ENCODE data around the gene STARD13. TPM values are rescaled to one million over a fixed set of nuclear protein-coding genes. Genes with fewer than 3 reads are reported as not detected.

Gene STARD13
- total RNA-seq, 1 experiment from 2014 or later = 2.1 TPM

DNA sequence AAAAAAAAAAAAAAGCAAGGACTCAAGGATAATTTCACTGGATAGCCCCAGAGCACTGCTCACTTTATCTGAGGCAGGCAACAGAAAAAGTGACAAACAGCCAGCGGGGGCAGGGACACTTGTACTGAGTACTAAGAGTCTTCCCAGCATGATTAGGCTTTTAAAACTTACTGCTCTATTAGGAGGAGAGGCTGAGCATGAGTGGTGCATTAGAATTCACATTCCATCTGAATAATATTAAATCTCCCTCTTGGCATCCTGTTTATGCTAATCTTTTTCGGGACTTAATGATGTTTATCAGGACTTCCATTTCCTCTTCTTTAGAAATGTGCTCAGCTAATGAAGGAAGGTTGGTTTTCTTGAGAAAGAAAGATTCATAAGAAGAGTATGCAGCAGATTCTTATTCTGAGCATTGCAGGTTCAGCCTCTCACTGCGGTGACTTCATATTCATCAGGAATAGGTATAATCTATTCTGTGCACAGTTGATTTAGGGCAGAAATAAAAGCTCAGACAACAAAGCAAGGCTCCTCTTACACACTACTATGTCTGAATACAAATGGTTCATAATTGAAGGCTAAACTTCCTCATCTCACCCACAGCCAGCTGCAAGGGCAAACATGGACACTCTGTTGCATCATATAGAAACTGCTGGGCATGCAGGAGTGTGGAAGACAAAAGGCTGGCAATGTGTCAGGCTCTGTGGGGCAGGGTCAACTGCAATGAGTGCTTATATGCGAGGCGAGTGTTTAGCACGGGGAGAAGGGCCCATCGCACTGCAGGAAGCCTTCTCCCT lies 162.3 kb downstream of the STARD13 start:
- no peak overlapping the region for H3K4me3 Mint-ChIP-seq
- H3K4me1 ChIP-seq (ENCODE audit: insufficient read depth, low read length) = peaks cover 13% of the 10 kb centered on the region; the same call in 1 of the 2 replicates
- H3K14ac ChIP-seq (ENCODE audit: insufficient read depth, low read length) = peak overlapping the region; percentile 34; the same call in 1 of the 2 replicates
- H4K91ac ChIP-seq (ENCODE audit: insufficient read length, low read depth, low read length) = no peak overlapping the region
- H3K56ac ChIP-seq (ENCODE audit: insufficient read length, low read depth, low read length) = no peak overlapping the region
- H4K5ac ChIP-seq (ENCODE audit: insufficient read length, low read depth, low read length) = no peak overlapping the region
- no peaks in the 10 kb centered on the region for H3K27me3 ChIP-seq (ENCODE audit: insufficient read depth, low read length)
- no peak overlapping the region for H2BK15ac ChIP-seq (ENCODE audit: low read depth, low read length)
- no peak overlapping the region for H3K18ac ChIP-seq (ENCODE audit: insufficient read length, low read depth, low read length)
- H3K79me2 ChIP-seq (ENCODE audit: insufficient read depth, low read length) = no peaks in the 10 kb centered on the region
- no peak overlapping the region for H3T11ph ChIP-seq (ENCODE audit: low read length)
- H3K36me3 Mint-ChIP-seq (ENCODE audit: insufficient read depth in 1 of 3, low read depth in 3 of 3) = peaks cover 0 to 2% (median 0%) of the 10 kb centered on the region in 3 experiments; a peak in 1 of 7 replicates
- no peak overlapping the region for H2BK20ac ChIP-seq (ENCODE audit: low read depth, low read length, poor library complexity, severe bottlenecking)
- no peak for DNase-seq
- no peaks in the 10 kb centered on the region for H4K20me1 ChIP-seq (ENCODE audit: control insufficient read depth, insufficient read depth, insufficient read length)
- no CpG with 5 or more reads among the region's 7 CpGs for WGBS (ENCODE audit: extremely low coverage, insufficient read length, low lambda C conversion rate)
- H2BK5ac ChIP-seq (ENCODE audit: insufficient read length, low read length) = no peak overlapping the region
- H2AFZ ChIP-seq (ENCODE audit: low read length) = no peak overlapping the region
- peaks cover 24 to 35% of the 10 kb centered on the region in 2 experiments for H3K4me1 Mint-ChIP-seq
- no peak overlapping the region for H2AK5ac ChIP-seq (ENCODE audit: insufficient read length, low read length)
- no peak overlapping the region for H3K4ac ChIP-seq (ENCODE audit: low read depth, low read length)
- H3K27me3 Mint-ChIP-seq (ENCODE audit: low read depth) = no peaks in the 10 kb centered on the region
- no peak overlapping the region for H3K23ac ChIP-seq (ENCODE audit: insufficient read length, low read depth, low read length)
- no peaks in the 10 kb centered on the region for H3K23me2 ChIP-seq (ENCODE audit: insufficient read length, low read depth, low read length, poor library complexity, severe bottlenecking)
- TF ChIP-seq, protein P1, sequence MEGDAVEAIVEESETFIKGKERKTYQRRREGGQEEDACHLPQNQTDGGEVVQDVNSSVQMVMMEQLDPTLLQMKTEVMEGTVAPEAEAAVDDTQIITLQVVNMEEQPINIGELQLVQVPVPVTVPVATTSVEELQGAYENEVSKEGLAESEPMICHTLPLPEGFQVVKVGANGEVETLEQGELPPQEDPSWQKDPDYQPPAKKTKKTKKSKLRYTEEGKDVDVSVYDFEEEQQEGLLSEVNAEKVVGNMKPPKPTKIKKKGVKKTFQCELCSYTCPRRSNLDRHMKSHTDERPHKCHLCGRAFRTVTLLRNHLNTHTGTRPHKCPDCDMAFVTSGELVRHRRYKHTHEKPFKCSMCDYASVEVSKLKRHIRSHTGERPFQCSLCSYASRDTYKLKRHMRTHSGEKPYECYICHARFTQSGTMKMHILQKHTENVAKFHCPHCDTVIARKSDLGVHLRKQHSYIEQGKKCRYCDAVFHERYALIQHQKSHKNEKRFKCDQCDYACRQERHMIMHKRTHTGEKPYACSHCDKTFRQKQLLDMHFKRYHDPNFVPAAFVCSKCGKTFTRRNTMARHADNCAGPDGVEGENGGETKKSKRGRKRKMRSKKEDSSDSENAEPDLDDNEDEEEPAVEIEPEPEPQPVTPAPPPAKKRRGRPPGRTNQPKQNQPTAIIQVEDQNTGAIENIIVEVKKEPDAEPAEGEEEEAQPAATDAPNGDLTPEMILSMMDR (conservative IDR thresholded peaks at IDR 0.05) = no peak
- no peaks in the 10 kb centered on the region for H3K79me1 ChIP-seq (ENCODE audit: insufficient read depth, low read depth, low read length, poor library complexity, severe bottlenecking)
- no peak overlapping the region for H4K8ac ChIP-seq (replicated peaks; ENCODE audit: insufficient read length, low read depth, low read length)
- no peak overlapping the region for H2BK120ac ChIP-seq (ENCODE audit: low read depth, low read length, poor library complexity, severe bottlenecking)
- no peak overlapping the region for H3K4me2 ChIP-seq (ENCODE audit: insufficient read depth, insufficient read length, low read length)
- no peak overlapping the region for H3K9ac ChIP-seq (ENCODE audit: extremely low read depth, insufficient read length, low read length)
- no peaks in the 10 kb centered on the region for H3K9me3 ChIP-seq (ENCODE audit: control insufficient read depth, low read depth, low read length)
- no peak overlapping the region for H2BK12ac ChIP-seq (ENCODE audit: insufficient read length, low read depth, low read length)
- H3K27ac ChIP-seq (ENCODE audit: insufficient read length, low read depth, low read length) = no peak overlapping the region
- no peaks in the 10 kb centered on the region for H3K9me3 Mint-ChIP-seq
- peak overlapping the region in 2 of 3 experiments; percentile 56 to 73; a peak in 5 of 7 replicates for H3K27ac Mint-ChIP-seq

Measured in H9 (cell line).